ENCODE results near the gene SYT9. TPM values are rescaled to one million over a fixed set of nuclear protein-coding genes. Genes with fewer than 3 reads are reported as not detected.

SYT9 gene
- total RNA-seq (2013), result 0.10 TPM
- polyA plus RNA-seq (not detected), polyA minus RNA-seq (not detected in 2 replicates), total RNA-seq (0 to 1.5 (median 0.05) reads per million in 11 experiments)

DNA sequence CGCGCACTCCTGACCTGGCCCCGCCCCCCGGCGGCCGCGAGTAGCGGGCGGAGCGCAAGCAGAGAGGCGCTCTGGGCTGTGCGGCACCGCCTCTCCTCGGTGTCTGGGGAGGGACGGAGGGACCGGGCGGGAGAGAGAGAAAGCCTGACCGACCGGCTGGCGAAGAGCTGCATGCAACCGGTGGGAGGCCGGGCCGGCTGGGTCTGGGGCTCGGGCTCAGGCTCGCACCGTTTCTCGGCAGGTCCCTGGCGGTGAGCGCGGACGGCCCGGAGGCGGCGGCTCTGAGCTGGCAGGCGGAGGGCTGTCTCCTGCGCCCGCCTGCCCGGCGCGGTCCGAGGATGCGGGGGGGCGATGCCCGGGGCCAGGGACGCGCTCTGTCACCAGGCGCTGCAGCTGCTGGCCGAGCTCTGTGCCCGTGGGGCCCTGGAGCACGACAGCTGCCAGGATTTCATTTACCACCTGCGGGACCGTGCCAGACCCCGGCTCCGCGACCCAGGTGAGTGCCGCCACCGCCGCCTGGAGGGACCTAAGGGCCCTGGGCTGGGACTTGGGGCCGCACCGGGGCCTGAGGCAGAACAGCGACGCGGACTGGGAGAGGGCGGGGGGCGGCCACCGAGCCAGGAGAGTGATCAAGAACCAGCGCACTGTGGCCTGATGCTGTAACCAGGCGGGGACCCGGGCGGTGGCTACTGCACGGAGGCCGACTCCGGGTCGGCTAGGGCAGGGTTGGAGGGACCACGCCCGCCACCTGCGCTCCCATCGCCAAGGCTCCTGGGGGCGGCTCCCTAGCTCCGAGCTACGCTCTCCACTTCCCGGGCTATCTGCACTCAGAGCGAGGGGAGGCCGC is at the start of gene SYT9:
TSS of gene SYT9 (plus strand) at position 69 of the 847 bp plus-strand sequence. CDS start at position 352, 283 bp downstream.
- Histone ChIP-seq H3K4me1 (ENCODE audit: control insufficient read depth in 1 of 2, insufficient read depth in 2 of 2, low read length in 2 of 2) (no peaks in the 10 kb centered on the region), H3K27ac (ENCODE audit: low read depth in 1 of 2, low read length in 2 of 2) (no peak within 1 kb of the TSS), H2AFZ (ENCODE audit: insufficient read depth, low read depth, low read length, poor library complexity, severe bottlenecking) (no peak within 1 kb of the TSS), H3K36me3 (replicated peaks in 1 of 2; ENCODE audit: control insufficient read depth in 1 of 2, insufficient read depth in 2 of 2, low read length in 2 of 2) (no peaks in the 10 kb centered on the region), H4K20me1 (ENCODE audit: insufficient read depth, low read length) (no peaks in the 10 kb centered on the region), H3K27me3 (ENCODE audit: control insufficient read depth in 2 of 2, insufficient read depth in 2 of 2, low read length in 2 of 2) (peaks cover 55 to 69% of the 10 kb centered on the region in 2 donors), H3K79me2 (ENCODE audit: insufficient read depth, low read length) (no peaks in the 10 kb centered on the region), H3K4me3 (replicated peaks in 1 of 3; ENCODE audit: low read depth in 2 of 3, low read length in 3 of 3) (peak within 1 kb of the TSS in 1 of 3 experiments; percentile 21), H3K9ac (ENCODE audit: insufficient read depth, low read length, poor library complexity, severe bottlenecking) (no peak within 1 kb of the TSS), H3K4me2 (replicated peaks; ENCODE audit: extremely low read depth, low read length, poor library complexity, severe bottlenecking) (peak within 1 kb of the TSS; percentile 30), H3K9me3 (replicated peaks in 1 of 2; ENCODE audit: control insufficient read depth in 1 of 2, insufficient read depth in 1 of 2, low read length in 2 of 2) (peaks cover 0 to 17% of the 10 kb centered on the region in 2 donors)
- no peaks in the 10 kb centered on the region for H3K4me1 Mint-ChIP-seq
- H3K9me3 Mint-ChIP-seq, result peaks cover 0 to 11% (median 4%) of the 10 kb centered on the region in 7 donors
- intact Hi-C loops (cut with micrococcal nuclease), result no loop called here
- H3K4me3 Mint-ChIP-seq, result peak within 1 kb of the TSS; percentile 18 to 80
- no peak for DNase-seq
- H3K27me3 Mint-ChIP-seq (ENCODE audit: low read depth in 3 of 3), result peaks cover 49 to 60% (median 53%) of the 10 kb centered on the region in 3 donors
- H3K36me3 Mint-ChIP-seq, result peaks cover 0 to 2% of the 10 kb centered on the region in 2 donors
- no peak within 1 kb of the TSS for H3K27ac Mint-ChIP-seq
- TF ChIP-seq, protein P1, sequence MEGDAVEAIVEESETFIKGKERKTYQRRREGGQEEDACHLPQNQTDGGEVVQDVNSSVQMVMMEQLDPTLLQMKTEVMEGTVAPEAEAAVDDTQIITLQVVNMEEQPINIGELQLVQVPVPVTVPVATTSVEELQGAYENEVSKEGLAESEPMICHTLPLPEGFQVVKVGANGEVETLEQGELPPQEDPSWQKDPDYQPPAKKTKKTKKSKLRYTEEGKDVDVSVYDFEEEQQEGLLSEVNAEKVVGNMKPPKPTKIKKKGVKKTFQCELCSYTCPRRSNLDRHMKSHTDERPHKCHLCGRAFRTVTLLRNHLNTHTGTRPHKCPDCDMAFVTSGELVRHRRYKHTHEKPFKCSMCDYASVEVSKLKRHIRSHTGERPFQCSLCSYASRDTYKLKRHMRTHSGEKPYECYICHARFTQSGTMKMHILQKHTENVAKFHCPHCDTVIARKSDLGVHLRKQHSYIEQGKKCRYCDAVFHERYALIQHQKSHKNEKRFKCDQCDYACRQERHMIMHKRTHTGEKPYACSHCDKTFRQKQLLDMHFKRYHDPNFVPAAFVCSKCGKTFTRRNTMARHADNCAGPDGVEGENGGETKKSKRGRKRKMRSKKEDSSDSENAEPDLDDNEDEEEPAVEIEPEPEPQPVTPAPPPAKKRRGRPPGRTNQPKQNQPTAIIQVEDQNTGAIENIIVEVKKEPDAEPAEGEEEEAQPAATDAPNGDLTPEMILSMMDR (IDR thresholded peaks at IDR 0.05), result no peak
- 1% methylated on average over 84 of the region's 84 CpGs for WGBS (ENCODE audit: insufficient coverage)

- H3K4me2 ChIP-seq (replicated peaks; ENCODE audit: extremely low read depth, low read length, poor library complexity, severe bottlenecking), result no peak overlapping the region
- no peaks in the 10 kb centered on the region for H3K36me3 Mint-ChIP-seq
- H3K36me3 ChIP-seq (replicated peaks in 1 of 2; ENCODE audit: control insufficient read depth in 1 of 2, insufficient read depth in 2 of 2, low read length in 2 of 2), result no peaks in the 10 kb centered on the region
- H3K27me3 Mint-ChIP-seq (ENCODE audit: low read depth in 3 of 3), result peaks cover 2 to 6% (median 4%) of the 10 kb centered on the region in 3 donors
- H3K4me3 Mint-ChIP-seq, result no peak overlapping the region
- TF ChIP-seq, protein P1 (IDR thresholded peaks at IDR 0.05), result no peak
- intact Hi-C loops (cut with micrococcal nuclease), result no loop called here
- H4K20me1 ChIP-seq (ENCODE audit: insufficient read depth, low read length), result no peaks in the 10 kb centered on the region
- no peak overlapping the region for H3K4me3 ChIP-seq (replicated peaks in 1 of 3; ENCODE audit: low read depth in 2 of 3, low read length in 3 of 3)
- WGBS (ENCODE audit: insufficient coverage), result 100% methylated on average over 2 of the region's 3 CpGs
- H3K27ac Mint-ChIP-seq, result no peak overlapping the region
- no peak for DNase-seq
- no peaks in the 10 kb centered on the region for H3K79me2 ChIP-seq (ENCODE audit: insufficient read depth, low read length)
- no peak overlapping the region for H3K27ac ChIP-seq (ENCODE audit: low read depth in 1 of 2, low read length in 2 of 2)
- H3K27me3 ChIP-seq (ENCODE audit: control insufficient read depth in 2 of 2, insufficient read depth in 2 of 2, low read length in 2 of 2), result no peaks in the 10 kb centered on the region
- H3K9me3 ChIP-seq (replicated peaks in 1 of 2; ENCODE audit: control insufficient read depth in 1 of 2, insufficient read depth in 1 of 2, low read length in 2 of 2), result no peaks in the 10 kb centered on the region
- no peaks in the 10 kb centered on the region for H3K9me3 Mint-ChIP-seq
- no peak overlapping the region for H2AFZ ChIP-seq (ENCODE audit: insufficient read depth, low read depth, low read length, poor library complexity, severe bottlenecking)
- no peaks in the 10 kb centered on the region for H3K4me1 Mint-ChIP-seq
- H3K4me1 ChIP-seq (ENCODE audit: control insufficient read depth in 1 of 2, insufficient read depth in 2 of 2, low read length in 2 of 2), result no peaks in the 10 kb centered on the region
- H3K9ac ChIP-seq (ENCODE audit: insufficient read depth, low read length, poor library complexity, severe bottlenecking), result no peak overlapping the region
These were observed 49.3 kb upstream of the SYT9 start for GRCh38 chr11:7202412-7202811.
